KG1 (cell line): ENCODE measurements around the gene PIWIL4.
"Not testable (repeated sequence)": the region's sequence is repeated elsewhere in the genome, so short reads cannot be mapped to it uniquely, and the experiment has no call there.

Source experiments
- DNase-seq: peaks from one replicate; lab custom pipeline; 2025; lab: John Stamatoyannopoulos, UW

The PIWIL4 gene

DNA sequence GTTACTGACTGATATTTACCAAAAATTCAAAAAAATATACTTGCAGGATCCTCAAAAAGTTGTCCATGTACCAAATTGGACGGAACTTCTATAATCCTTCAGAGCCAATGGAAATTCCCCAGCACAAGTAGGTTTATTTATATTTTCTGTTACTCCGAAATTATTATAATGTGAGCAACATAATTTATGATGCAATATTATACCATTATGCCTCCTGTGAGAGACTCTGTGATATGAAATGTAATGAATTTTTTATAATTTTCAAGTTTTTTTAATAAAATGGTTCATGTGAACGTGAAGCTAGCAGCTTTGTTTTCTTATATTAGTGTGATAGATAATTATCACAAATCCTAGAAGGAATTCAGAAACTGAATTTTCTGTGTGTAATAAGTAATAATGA lies 18.2 kb downstream of the PIWIL4 start:
- DNase-seq: no peak

DNA sequence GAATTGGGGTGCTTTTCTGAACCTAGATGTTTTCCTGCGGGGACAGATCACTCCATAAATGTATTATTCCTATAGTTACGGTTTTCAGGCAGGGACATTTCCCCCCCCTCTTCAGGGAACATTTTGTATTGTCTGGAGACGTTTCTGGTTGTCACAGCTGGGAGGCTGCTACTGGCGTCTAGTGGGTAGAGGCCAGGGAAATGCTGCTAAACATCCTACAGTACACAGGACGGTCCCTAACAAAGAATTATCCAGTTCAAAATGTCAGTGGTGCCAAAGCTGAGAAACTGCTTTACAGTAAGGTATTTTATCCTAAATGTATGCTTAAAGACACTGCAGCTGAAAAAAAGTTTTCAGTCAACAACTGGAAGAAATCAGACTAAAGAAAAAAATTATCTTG lies 19.4 kb downstream of the PIWIL4 start:
- DNase-seq: no peak

DNA sequence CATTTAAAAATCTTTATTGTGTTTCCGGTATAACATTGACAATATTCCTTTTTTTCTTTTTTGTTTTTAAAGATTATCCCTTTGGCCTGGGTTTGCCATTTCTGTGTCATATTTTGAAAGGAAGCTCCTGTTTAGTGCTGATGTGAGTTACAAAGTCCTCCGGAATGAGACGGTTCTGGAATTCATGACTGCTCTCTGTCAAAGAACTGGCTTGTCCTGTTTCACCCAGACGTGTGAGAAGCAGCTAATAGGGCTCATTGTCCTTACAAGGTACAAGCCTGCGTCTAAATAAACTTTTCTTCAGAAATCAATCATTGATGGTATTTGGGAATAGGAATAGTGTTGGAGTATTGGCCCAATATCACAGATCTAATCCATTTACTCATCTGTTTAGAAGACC lies 19.8 kb downstream of the PIWIL4 start:
- no peak for DNase-seq

DNA sequence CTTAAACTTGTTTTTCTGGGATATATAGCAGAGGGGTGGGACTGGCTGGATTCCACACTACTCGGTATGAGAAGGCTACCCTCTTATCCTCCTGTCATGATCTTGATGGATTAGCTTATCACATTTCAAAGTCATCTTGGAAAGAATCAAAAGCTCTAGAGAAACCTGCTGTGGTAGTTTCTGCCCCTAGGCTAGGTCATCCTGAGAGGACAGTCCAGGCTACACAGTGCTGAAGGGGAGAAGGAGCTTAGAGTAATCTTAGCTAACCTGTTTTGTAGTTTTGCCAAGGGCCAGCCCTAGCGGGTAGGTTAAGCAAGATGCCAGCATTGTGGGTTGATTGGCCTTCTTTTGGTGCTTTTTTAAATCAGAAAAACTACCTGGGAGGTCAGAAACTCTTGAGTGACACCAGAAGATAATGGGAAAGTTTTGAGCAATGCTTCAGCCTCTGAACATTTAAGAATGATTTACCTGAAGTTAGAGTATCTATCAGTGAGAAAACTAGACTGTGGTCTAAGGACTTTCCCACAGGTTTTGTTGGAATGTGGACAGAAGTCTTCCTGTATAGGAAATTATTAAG lies 21.3 kb downstream of the PIWIL4 start:
- DNase-seq: no peak

DNA sequence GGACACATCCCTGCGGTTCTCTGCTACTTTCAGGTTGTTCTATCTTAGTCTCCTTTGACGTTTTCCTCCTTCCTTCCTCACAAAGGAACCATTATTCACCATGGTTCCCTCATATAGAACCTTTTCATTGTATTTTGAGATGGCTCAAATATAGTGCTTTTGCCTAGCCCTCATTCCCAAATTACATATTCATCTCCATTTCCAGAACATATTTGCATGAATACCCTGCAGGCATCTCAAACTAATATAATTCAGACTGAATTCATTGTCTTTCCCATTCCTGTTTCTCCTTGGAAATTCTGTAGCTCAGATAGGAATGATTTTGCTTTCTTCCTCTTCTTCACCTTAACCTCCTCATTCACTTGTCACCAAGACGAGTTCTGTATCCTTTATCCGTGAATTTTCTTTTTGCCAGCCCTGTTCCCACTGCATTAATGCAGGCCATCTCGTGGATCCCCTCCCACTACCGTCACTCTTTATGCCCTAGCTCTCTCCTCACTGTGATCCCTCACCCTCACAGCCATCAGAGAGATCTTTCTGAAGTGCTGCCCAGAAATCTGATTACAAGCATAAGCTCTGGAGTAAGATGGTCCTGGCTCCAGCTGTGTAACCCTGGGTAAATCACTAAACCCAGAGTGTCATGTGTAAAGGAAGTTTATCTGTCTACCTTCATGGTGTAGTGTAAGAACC lies 23.3 kb downstream of the PIWIL4 start:
- DNase-seq: no peak

DNA sequence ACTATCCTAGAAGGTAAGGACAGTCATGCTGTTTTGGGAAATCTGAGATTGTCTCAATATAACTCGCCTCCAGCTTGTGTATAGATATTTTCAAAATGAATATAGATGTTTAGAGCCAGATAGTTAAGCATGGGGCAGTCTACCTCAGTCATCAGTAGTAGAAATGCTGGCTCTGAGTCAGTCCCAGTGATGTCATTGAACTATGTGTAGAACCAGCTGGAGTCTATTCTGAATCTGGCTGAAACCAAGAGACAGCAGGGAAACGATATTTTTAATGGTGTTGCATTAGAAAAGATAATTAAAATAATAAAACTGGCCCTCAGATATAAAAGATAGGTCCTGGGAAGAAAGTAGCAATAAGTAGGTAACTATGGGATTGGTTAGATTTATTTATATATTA lies 25.9 kb downstream of the PIWIL4 start:
- DNase-seq: no peak

DNA sequence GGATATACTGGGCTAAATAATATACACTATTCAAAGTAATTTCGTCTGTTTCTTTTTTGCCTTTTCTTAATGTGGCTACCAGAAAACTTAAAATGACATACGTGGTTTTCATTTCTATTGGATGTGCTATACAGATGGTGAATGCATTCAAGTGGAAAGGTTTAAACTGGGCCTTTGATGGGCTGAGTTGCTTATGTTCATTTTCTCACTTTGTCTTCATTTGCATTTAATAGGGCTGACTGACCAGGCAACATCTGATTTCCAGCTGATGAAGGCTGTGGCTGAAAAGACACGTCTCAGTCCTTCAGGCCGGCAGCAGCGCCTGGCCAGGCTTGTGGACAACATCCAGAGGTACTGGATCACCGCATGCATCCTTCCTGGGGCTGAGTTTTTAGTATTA lies 27.9 kb downstream of the PIWIL4 start:
- no peak for DNase-seq

DNA sequence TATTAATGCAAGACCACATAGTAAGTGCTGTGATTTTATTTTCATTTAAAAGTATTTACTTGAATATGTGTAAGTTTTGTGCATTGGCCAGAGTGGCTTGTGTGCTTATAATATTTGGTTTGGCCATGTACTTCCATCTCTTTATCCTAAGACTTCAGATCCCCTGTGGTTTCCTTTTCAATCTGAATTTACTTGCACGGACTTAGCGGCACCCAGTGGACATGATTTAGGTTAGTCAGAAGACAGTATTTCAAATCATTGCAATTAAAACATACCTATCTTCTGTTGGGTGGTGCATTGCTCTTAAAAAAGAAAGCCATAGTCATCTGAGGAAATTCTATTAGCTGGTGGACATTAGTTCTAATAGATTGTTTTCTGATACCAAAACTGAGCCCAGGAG lies 30.7 kb downstream of the PIWIL4 start:
- DNase-seq: no peak

DNA sequence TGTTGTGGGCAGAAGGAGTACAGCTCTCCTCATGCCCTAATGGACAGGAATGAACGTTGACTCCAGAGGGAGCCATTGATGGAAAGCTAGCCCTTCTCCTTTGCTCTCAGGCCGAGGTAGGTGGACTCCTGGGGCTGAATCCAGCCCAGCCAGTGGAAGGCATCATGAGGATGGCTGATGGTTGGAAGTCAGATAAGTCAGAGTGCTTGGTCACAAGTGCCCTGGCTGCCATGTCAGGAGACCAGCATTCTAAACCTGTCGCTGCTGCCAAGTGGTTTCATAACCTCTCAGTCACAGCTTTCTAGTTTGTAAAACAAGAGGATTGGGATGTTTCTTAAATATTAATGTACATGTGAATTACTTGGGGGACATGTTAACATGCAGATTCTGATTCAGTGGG lies 32.3 kb downstream of the PIWIL4 start:
- DNase-seq: no peak

DNA sequence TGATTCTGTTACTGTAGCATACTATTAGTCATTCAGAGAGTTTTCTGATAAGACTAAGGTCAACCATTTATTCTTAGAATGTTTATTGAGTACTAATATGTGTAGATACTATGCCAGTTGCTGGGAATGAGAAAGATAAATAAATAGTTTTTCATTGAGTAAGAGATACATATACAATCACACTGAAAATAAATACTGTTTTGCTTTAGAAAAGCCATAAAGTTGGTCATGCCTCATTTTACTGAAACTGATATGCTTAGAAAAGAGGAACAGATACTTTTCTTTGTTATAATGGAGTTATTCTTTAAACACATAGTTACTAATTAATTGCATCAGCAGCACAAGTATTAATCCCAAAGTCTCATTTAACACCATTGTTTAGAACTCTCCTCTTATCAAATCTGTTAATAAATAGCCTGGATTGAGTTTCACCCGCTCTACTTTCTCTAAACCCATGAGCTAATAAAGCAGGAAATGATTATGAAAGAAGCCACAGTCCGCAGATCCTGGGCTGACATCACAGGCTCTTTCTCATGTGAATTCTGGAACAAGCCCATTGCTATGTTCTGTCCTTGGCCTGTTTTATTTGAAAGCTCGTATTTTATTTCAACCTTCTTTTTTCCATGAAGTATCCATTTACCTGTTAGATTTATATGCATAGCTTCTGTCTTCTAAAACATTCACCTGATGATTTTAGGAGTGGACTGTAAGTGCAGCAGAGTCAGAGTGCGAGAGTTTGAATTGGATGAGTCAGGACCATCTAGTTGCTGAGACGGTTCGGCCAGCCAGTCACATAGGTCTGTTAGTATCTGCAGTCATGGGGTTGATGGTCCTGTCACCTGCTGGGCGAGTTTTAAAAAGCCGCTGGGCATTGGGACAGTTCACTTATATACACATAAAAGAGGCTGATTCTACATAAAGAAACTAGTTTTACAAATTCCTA lies 35.5 kb downstream of the PIWIL4 start:
- DNase-seq: peak; percentile 80

DNA sequence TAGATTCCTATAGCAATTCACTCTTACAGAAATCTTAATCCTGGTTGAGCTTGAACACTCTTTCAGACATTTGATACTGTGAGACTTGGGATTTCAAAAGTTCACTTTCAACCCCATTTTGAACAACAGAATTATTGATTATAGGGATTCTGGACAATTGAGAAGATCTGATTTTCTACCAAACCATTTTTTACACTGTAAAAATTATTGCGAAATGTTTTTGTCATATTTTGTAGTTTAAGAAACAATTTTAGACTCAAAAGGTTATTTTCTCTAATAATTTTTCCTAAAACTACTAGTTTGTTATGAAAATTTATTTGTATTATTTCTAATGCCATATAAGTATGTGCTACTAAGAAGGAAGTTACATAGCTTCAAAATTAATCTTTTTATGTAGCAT lies 36.4 kb downstream of the PIWIL4 start:
- DNase-seq: no peak

DNA sequence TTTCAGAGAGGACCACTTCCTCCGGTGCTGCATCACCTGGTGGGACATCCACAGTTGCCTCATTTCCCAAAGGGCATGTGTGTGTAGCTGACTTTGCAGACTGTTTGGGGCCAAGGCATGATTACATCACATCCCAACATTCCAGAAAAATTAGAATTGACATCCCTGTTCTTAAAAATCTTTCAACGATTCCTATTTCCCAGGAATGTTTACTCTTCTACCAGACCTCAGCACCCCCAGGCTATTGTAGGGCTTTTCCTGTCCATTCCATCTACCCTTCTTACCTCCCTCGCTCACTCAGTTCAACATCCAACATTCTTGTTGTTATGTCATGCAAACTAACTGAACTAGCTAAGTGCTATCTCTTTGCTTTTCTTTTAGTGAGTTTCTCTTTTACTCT lies 37.3 kb downstream of the PIWIL4 start:
- DNase-seq: no peak

DNA sequence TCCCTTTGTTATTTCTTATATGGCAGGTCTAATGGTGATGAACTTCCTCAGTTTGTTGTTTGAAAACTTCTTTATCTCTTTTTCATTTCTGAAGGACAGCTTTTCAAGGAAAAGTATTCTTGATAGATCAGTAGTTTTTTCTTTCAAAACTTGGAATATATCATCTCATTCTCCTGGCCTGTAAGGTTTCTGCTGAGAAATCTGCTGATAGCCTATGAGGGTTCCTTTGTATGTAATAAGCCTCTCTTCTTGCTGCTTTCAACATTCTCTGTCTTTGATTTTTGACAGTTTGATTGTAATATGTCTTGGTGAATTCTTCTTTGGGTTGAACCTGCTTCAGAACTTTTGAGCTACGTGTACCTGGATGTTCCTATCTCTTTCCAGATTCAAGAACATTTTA lies 46.0 kb downstream of the PIWIL4 start:
- no peak for DNase-seq

DNA sequence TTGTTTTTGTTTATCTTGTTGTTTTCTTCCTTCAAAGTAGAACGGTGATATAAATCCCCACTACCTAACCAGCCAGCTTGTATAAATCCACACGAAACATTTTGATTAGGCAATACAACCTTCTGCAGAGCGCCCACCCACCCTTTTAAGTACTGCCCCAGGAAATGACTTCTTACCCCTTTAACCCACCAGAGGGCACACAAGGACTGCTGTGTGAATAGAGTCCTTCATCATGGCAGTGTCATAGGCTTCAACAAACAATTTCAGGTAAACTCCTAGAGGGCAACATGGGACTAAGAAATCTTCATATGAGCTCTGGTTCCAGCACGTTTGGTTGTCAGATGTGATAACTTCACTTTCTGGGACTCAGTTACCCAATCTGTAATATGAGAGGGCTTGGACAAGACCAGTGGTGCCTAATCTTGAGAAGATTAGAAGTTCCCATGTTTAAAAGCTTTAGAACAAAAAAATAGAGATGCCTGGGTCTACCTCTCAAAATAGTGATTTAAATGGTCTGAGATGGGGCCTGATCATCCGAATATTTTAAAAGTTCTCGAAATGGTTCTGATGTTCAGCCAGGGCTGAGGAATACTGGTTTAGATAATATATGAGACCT lies 56.1 kb downstream of the PIWIL4 start:
- peak; percentile 72 for DNase-seq

DNA sequence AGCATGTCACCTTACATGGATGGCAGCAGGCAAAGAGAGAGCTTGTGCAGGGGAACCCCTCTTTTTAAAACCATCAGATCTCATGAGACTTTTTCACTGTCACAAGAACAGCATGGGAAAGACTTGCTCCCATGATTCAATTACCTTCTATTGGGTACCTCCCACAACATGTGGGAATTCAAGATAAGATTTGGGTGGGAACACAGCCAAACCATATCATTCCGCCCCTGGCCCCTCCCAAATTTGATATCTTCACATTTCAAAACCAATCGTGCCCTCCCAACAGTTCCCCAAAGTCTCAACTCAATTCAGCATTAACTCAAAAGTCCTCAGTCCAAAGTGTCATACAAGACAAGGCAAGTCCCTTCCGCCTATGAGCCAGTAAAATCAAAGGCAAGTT lies 58.3 kb downstream of the PIWIL4 start:
- not testable (repeated sequence) for DNase-seq

DNA sequence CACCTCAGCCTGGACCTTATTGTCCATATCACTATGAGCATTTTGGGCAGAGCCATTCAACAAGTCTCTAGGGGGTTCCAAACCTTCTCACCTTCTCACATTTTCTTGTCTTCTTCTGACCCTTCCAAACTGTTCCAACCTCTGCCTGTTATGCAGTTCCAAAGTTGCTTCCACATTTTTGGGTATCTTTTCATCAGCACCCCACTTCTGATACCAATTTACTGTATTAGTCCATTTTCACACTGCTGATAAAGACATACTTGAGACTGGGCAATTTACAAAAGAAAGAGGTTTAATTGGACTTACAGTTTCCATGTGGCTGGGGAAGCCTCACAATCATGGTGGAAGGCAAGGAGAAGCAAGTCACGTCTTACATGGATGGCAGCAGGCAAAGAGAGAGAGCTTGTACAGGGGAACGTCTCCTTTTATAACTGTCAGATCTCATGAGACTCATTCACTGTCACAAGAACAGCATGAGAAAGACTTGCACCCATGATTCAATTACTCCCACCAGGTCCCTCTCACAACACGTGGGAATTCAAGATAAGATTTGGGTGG lies 59.9 kb downstream of the PIWIL4 start:
- not testable (repeated sequence) for DNase-seq

DNA sequence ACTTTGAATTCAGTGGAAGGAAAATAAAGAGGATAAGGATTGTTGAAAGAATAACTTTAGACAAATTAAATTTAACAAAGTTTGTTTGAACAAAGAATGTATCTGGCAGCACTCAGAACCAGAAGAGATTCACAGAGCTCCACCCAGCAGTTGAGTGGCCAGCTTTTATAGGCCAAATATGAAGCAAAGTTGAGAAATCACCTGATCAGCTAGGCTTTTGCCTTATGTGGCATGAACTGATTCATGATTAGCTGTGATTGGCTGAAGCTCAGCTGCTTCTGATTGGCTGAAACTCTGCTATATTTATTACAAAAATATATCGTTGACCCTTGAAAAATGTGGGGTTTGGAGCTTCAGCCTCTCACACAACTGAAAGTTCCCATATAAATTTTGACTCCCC lies 62.6 kb downstream of the PIWIL4 start:
- no peak for DNase-seq

DNA sequence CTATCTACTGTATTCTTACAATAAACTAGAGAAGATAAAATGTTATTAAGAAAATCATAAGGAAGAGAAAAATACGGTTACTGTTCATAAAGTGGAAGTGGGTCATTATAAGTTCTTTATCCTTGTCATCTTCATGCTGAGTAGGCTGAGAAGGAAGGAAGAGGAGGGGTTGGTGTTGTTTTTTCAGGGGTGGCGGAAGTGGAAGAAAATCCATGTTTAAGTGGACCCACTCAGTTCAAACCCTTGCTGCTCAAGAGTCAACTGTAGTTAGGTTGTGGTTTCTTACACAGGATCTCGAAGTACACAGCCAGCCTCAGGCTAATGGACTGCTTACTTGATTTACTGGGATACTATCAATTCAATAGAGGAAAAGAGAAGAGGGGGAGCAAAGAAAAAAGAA lies 63.1 kb downstream of the PIWIL4 start:
- peak; percentile 47 for DNase-seq

DNA sequence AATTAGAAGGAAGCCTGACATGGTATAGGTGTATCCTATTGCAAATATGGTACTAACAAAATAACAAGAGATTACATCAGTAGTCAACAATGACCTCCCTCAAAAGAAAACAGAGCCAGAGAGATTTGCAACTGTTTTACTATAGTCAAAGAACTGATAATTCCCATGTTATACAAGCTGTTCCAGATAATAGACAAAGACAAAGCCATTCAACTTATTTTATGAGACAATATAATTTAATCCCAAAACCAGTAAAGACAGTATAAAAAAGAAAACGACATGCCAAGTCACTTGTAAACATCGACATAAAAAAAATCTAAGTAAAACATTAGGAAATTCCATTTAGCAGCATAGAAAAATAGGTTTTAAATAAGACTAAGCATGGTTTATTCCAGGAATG lies 65.2 kb downstream of the PIWIL4 start:
- no peak for DNase-seq

DNA sequence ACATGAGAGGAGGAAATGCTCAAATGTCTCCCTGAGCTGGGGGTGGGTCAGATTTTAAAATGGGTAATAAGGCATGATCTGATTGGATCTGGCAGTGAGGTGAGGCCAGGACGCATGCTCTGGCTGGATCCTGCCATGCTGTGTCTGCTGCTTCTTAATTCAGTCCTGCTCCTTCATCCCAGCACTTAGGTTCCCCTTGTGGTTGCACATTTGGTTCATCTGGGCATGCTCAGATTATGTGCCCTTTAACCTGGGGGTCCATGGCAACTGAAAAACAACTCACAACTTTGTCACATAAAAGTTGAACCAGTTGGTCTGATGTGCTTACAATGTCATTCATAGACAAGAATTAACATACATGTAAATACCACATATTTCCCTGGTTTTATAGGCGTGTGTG lies 67.9 kb downstream of the PIWIL4 start:
- no peak for DNase-seq

DNA sequence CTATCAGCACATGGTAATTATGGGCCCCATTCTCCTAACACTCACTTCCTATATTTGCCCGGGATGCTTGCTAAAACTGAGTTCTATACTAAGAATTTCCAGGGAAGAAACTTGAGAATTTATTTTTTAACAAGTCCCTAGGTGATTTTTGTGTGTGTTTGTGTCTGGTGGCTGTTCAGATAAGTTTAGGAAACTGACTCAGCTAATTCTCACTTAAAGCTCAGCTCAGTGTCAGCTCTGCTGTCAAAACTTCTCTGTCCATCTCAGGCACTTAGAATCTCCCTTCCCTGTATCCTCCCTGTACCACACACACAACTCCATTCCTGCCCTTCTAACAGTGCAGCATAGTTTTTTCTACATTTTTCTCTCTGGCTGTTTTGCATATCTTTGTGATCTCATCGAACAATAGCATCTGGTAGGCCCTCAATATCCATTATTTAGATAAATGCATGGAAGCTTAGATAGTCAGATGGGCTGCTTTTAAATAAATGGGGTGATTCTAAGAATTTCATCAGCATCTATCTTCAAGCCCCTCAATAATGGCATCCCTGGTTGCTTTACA lies 69.3 kb downstream of the PIWIL4 start:
- no peak for DNase-seq

DNA sequence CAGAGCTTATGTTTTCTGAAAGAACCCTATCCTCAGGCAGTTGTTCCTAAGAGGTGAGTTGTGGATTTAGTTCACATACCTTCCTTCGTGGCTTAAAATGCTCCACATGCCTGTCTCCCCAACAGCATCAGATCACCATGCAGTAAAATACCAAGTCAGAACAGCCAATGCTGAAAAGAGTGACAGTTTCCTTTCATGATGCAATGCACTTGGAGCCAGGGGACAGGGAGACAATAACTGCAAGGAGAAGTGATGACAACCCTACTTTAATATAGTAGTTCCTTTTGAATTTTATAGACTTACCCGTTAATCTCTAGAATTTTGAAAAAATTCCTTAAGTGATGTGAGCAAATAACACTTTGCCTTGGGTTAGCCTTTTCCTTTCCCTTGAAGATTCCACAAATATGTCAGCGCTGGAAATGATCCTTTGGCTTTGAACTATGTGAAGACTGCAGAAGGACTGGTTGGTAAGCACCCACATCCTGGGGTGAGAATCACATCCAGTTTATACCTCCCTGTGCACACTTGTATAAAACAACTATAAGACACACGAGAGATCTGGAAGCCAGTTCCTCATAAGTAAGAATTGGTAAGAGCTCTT lies 71.2 kb downstream of the PIWIL4 start:
- no peak for DNase-seq
